AG10803 (cell line): ENCODE data around the gene NPW.

Experiments
- DNase-seq: peaks from one replicate; pipeline ENCODE4 v3.0.0; 2010; ENCODE audit warnings: low read depth
- H3K4me3 ChIP-seq: 2 replicates; pipeline ENCODE4 v1.5.1; 2011; ENCODE audit warnings: mild to moderate bottlenecking, low read length, control low read depth
- CTCF ChIP-seq: conservative IDR thresholded peaks from 2 replicates; pipeline ENCODE4 v1.5.1; 2011; ENCODE audit warnings: mild to moderate bottlenecking, low read length, control low read depth, inconsistent platforms

Gene NPW

GRCh38 chr16:2025878-2026460 is 6.4 kb downstream of the NPW start:
- peak overlapping the region; percentile 55 for H3K4me3 ChIP-seq
- no peak for TF ChIP-seq CTCF

GRCh38 chr16:2026461-2027023 is 7.0 kb downstream of the NPW start, which contains the start of gene NHERF2:
Gene NHERF2 (plus strand): TSS chr16:2026902. CDS start chr16:2027006, 104 bp downstream.
- no peak for TF ChIP-seq CTCF
- peak within 1 kb of the TSS; percentile 73 for H3K4me3 ChIP-seq
- DNase-seq, result no peak

More at GRCh38 chr16:2025878-2026460, 6.4 kb downstream of the NPW start:
- no peak for DNase-seq

GRCh38 chr16:2027024-2028010 is 7.7 kb downstream of the NPW start:
- DNase-seq, result peak; percentile 48
- no peak for TF ChIP-seq CTCF
- H3K4me3 ChIP-seq, result peak overlapping the region; percentile 73

GRCh38 chr16:2028146-2028545 is 8.6 kb downstream of the NPW start:
- no peak for TF ChIP-seq CTCF
- peak overlapping the region; percentile 73 for H3K4me3 ChIP-seq
- DNase-seq, result no peak

GRCh38 chr16:2028620-2029220 is 9.1 kb downstream of the NPW start:
- TF ChIP-seq CTCF, result no peak
- DNase-seq, result no peak
- no peak overlapping the region; the same call in 1 of the 2 replicates for H3K4me3 ChIP-seq

- no peak for DNase-seq
- no peak overlapping the region for H3K4me3 ChIP-seq
- TF ChIP-seq CTCF, result no peak
Observed at GRCh38 chr16:2029350-2029749, 9.8 kb downstream of the NPW start.
